ENCODE measurements around the gene GNB1L.

GNB1L gene

GRCh38 chr22:19807914-19808872 lies 46.5 kb downstream of the GNB1L start:
- no peak for DNase-seq (ENCODE audit: low spot score)

- DNase-seq (ENCODE audit: low spot score), result no peak
Observed at GRCh38 chr22:19807161-19807913, 47.3 kb downstream of the GNB1L start.

GRCh38 chr22:19806213-19807160 lies 48.2 kb downstream of the GNB1L start:
- no peak for DNase-seq (ENCODE audit: low spot score)

- DNase-seq (ENCODE audit: low spot score), result no peak
Observed at GRCh38 chr22:19805821-19806212, 48.9 kb downstream of the GNB1L start.

- no peak for DNase-seq (ENCODE audit: low spot score)
Observed at GRCh38 chr22:19803736-19804267, 50.9 kb downstream of the GNB1L start.

- no peak for DNase-seq (ENCODE audit: low spot score)
Observed at GRCh38 chr22:19802894-19803735, 51.6 kb downstream of the GNB1L start.

GRCh38 chr22:19802001-19802893 lies 52.4 kb downstream of the GNB1L start:
- DNase-seq (ENCODE audit: low spot score), result no peak

- DNase-seq (ENCODE audit: low spot score), result no peak
Observed at GRCh38 chr22:19801340-19802000, 53.2 kb downstream of the GNB1L start.

- DNase-seq (ENCODE audit: low spot score), result peak; percentile 63
Observed at GRCh38 chr22:19800761-19801244, 53.9 kb downstream of the GNB1L start.

GRCh38 chr22:19800306-19800705 lies 54.4 kb downstream of the GNB1L start:
- DNase-seq (ENCODE audit: low spot score), result no peak

GRCh38 chr22:19799322-19800190 lies 55.1 kb downstream of the GNB1L start:
- DNase-seq (ENCODE audit: low spot score), result peak; percentile 93

- DNase-seq (ENCODE audit: low spot score), result no peak
Observed at GRCh38 chr22:19798891-19799293, 55.8 kb downstream of the GNB1L start.

GRCh38 chr22:19798003-19798665 lies 56.5 kb downstream of the GNB1L start:
- no peak for DNase-seq (ENCODE audit: low spot score)

- DNase-seq (ENCODE audit: low spot score), result no peak
Observed at GRCh38 chr22:19797086-19798002, 57.3 kb downstream of the GNB1L start.

- no peak for DNase-seq (ENCODE audit: low spot score)
Observed at GRCh38 chr22:19796160-19796559, 58.5 kb downstream of the GNB1L start.

GRCh38 chr22:19795617-19796008 lies 59.1 kb downstream of the GNB1L start:
- peak; percentile 65 for DNase-seq (ENCODE audit: low spot score)

Data from AG08396 (cell line).